K562 (cell line): ENCODE results near the gene FGF22. TPM values are rescaled to one million over a fixed set of nuclear protein-coding genes. Genes with fewer than 3 reads are reported as not detected.

ENCODE experiments used
- ATAC-seq: fragments of 200-7000 bp; cut with Tn5 transposase; 3 replicates; pipeline ENCODE4 v1.9.1; 2020; ENCODE audit warnings: moderate library complexity
- BruUV-seq: library from RNA; stranded (reverse); fragments of 400-500 nt; replicated peaks from 2 replicates; lab custom pipeline; 2021; lab: Mats Ljungman, UMichigan
- CTCF ChIA-PET: fragments of 300-600 bp; formaldehyde crosslinking; extraction: SDS; loops from one replicate; lab custom pipeline; 2021; ENCODE audit warnings: low intra/inter-chr PET ratio; lab: Yijun Ruan, JAX
- POLR2A ChIA-PET: fragments of 300-600, 350-650 bp; sonication (Branson Sonifier 250); formaldehyde crosslinking; extraction: SDS; loops from one replicate; lab custom pipeline; 2021; ENCODE audit warnings: antibody characterized with exemption, inconsistent platforms; lab: Yijun Ruan, JAX
- DNase-seq, 4 experiments: peaks; one replicate each; pipeline versions ENCODE4 v3.0.0 to v3.0.0-alpha.2; 2011 to 2018; ENCODE audit warnings: low spot score in 3 of 4, mixed read lengths in 3 of 4; ENCODE audit errors: extremely low read depth in 1 of 4
- FAIRE-seq: peaks from 2 replicates; lab custom pipeline; 2011; peaks lifted over from hg19 to GRCh38; lab: Jason Lieb, UNC
- H2AFZ ChIP-seq: 2 replicates; pipeline ENCODE4 v1.6.0; 2011; ENCODE audit warnings: low read depth, low read length, control low read depth, inconsistent platforms
- H3K27ac ChIP-seq: fragments of 200-600 bp; 3 replicates; pipeline ENCODE4 v1.8.0; 2011; ENCODE audit warnings: low read depth, mild to moderate bottlenecking, control low read depth, inconsistent platforms, low read length, moderate library complexity, mixed read lengths; ENCODE audit errors: extremely low read depth
- H3K27me3 ChIP-seq, 2 experiments: fragments of 300-600 bp in 1 of 2; 2 replicates in 1 of 2; 3 replicates in 1 of 2; pipeline versions ENCODE4 v1.6.0 to v1.8.0; 2011; ENCODE audit warnings: inconsistent platforms in 2 of 2, low read length in 2 of 2, mild to moderate bottlenecking in 1 of 2, mixed read lengths in 1 of 2, moderate library complexity in 1 of 2; ENCODE audit not compliant: control insufficient read depth in 2 of 2, insufficient read depth in 2 of 2
- H3K36me3 ChIP-seq: fragments of 300-600 bp; 3 replicates; pipeline ENCODE4 v1.8.0; 2011; ENCODE audit warnings: mild to moderate bottlenecking, low read length, inconsistent platforms; ENCODE audit not compliant: control insufficient read depth, insufficient read depth
- H3K4me1 ChIP-seq, 2 experiments: fragments of 200-600 bp in 1 of 2; replicated peaks in 1 of 2; 2 replicates in 1 of 2; 3 replicates in 1 of 2; pipeline versions ENCODE4 v1.5.1 to v1.8.0; 2011; ENCODE audit warnings: inconsistent platforms in 2 of 2, low read length in 2 of 2, mild to moderate bottlenecking in 1 of 2, mixed read lengths in 1 of 2, moderate library complexity in 1 of 2; ENCODE audit not compliant: control insufficient read depth in 2 of 2, insufficient read depth in 2 of 2
- H3K4me2 ChIP-seq: 2 replicates; pipeline ENCODE4 v1.6.1; 2011; ENCODE audit warnings: low read length, control low read depth, inconsistent platforms, mixed read lengths; ENCODE audit not compliant: insufficient read depth
- H3K4me3 ChIP-seq: fragments of 200-600 bp; sonication (generic), shearing (Covaris generic); 2 replicates; pipeline ENCODE4 v1.5.1; 2016; ENCODE audit warnings: control low read depth, inconsistent platforms
- H3K79me2 ChIP-seq: fragments of 200-600 bp; 3 replicates; pipeline ENCODE4 v1.8.0; 2011; ENCODE audit warnings: low read length, inconsistent platforms; ENCODE audit not compliant: control insufficient read depth, insufficient read depth
- H3K9ac ChIP-seq, 2 experiments: 2 replicates each; pipeline versions ENCODE4 v1.6.0 to v1.6.1; 2011; ENCODE audit warnings: low read depth in 2 of 2, low read length in 2 of 2, control low read depth in 1 of 2, inconsistent platforms in 1 of 2, mild to moderate bottlenecking in 1 of 2, mixed read lengths in 1 of 2; ENCODE audit not compliant: insufficient read depth in 1 of 2
- H3K9me1 ChIP-seq: one replicate; pipeline ENCODE4 v1.6.0; 2011; ENCODE audit warnings: inconsistent platforms, mild to moderate bottlenecking, low read length, moderate library complexity; ENCODE audit not compliant: control insufficient read depth, insufficient read depth
- H3K9me3 ChIP-seq: replicated peaks from 2 replicates; pipeline ENCODE4 v1.5.1; 2011; ENCODE audit warnings: low read depth, low read length, inconsistent platforms; ENCODE audit not compliant: control insufficient read depth, insufficient read depth
- H4K20me1 ChIP-seq: replicated peaks from 2 replicates; pipeline ENCODE4 v1.6.1; 2011; ENCODE audit warnings: low read length, inconsistent platforms, mixed read lengths; ENCODE audit not compliant: control insufficient read depth, insufficient read depth
- IRF2 ChIP-seq: sonication (generic); formaldehyde crosslinking; IDR thresholded peaks from 2 replicates; pipeline ENCODE4 v1.8.1; 2022; ENCODE audit warnings: mild to moderate bottlenecking, missing genetic modification reagents
- POLR2G ChIP-seq: fragments of 200-400 bp; formaldehyde crosslinking; IDR thresholded peaks from 2 replicates; pipeline ENCODE4 v1.6.1; 2017; ENCODE audit warnings: low read depth, mild to moderate bottlenecking, antibody characterized with exemption, low read length, moderate library complexity
- RBFOX2 ChIP-seq: fragments of 200-400 bp; formaldehyde crosslinking; IDR thresholded peaks from 2 replicates; pipeline ENCODE4 v1.6.1; 2017; ENCODE audit warnings: low read depth, mild to moderate bottlenecking, low read length, moderate library complexity
- SMAD1 ChIP-seq: fragments of 150-350 bp; IDR thresholded peaks from 2 replicates; pipeline ENCODE4 v1.6.1; 2014; ENCODE audit warnings: low read length, low read depth; ENCODE audit not compliant: partially characterized antibody
- SRSF7 ChIP-seq: fragments of 200-400 bp; formaldehyde crosslinking; optimal IDR thresholded peaks from 2 replicates; pipeline ENCODE3; 2017; ENCODE audit warnings: mild to moderate bottlenecking, low read depth, low read length
- THAP7 ChIP-seq: fragments of 250-450 bp; sonication (Bioruptor Pico); IDR thresholded peaks from 2 replicates; pipeline ENCODE4 v1.5.0; 2021
- TOE1 ChIP-seq, 2 experiments: fragments of 450-650 bp in 1 of 2; sonication (generic) in 1 of 2; formaldehyde crosslinking in 1 of 2; IDR thresholded peaks; 2 replicates each; pipeline versions ENCODE4 v1.7.1 to v1.8.0; 2016 to 2022; ENCODE audit warnings: borderline replicate concordance in 2 of 2, mild to moderate bottlenecking in 2 of 2, antibody characterized with exemption in 1 of 2, inconsistent platforms in 1 of 2, low read depth in 1 of 2, missing genetic modification reagents in 1 of 2, moderate library complexity in 1 of 2
- WGBS: fragments of 100-300 bp; shearing (Covaris generic); methylation state at CpG from one replicate; pipeline ENCODE4 v1.1.6; 2016; ENCODE audit warnings: low coverage, mixed read lengths; ENCODE audit not compliant: insufficient coverage; ENCODE audit errors: missing lambda C conversion rate; 5-methylcytosine and 5-hydroxymethylcytosine counted together
- in situ Hi-C: fragments of 300-500 bp; cut with MboI; formaldehyde crosslinking; loops from 4 replicates; pipeline ENCODE4 v1.15.0; 2018; ENCODE audit warnings: inconsistent platforms, mixed read lengths
- intact Hi-C: fragments of 100-400 bp; cut with micrococcal nuclease; formaldehyde crosslinking; loops from 2 replicates; pipeline ENCODE4 v1.14.2; 2022
- polyA plus RNA-seq, 8 experiments: library from polyadenylated mRNA; depleted of rRNA in 4 of 8; stranded (reverse) in 5 of 8; unstranded in 3 of 8; fragments of >200 nt; fragmentation: Nextera tagmentation in 2 of 8; fragmentation: Illumina TruSeq in 1 of 8; extraction: Ambion mirVana in 2 of 8; extraction: Trizol in 1 of 8; gene quantifications; 2 replicates each; pipeline versions ENCODE4 v1.2.1 to v1.2.3, GENCODE V29; 2011 to 2014; ENCODE audit warnings: inconsistent platforms in 1 of 8, missing spikeins in 1 of 8
- total RNA-seq, 7 experiments: library from RNA; depleted of rRNA in 6 of 7; stranded (reverse); fragments of >200 nt in 6 of 7; fragmentation: Illumina TruSeq in 2 of 7; extraction: Trizol in 2 of 7; gene quantifications; 2 replicates each; pipeline versions ENCODE4 v1.2.1 to v1.2.3, GENCODE V29; 2011 to 2021; ENCODE audit warnings: low replicate concordance in 1 of 7

FGF22 gene
- total and polyA plus RNA-seq, 9 of the 15 experiments (the other 6 are each of a cell fraction or from before 2014, with no cell fraction given) = 0.14 to 2.2 (median 0.86) TPM; not detected in 4

GRCh38 chr19:620166-620862 lies 19.4 kb upstream of the FGF22 start:
- H3K79me2 ChIP-seq = no peaks in the 10 kb centered on the region
- H3K4me2 ChIP-seq = no peak overlapping the region
- no peak for FAIRE-seq
- CTCF ChIA-PET = no interaction called here
- H3K4me1 ChIP-seq = peaks cover 0 to 14% of the 10 kb centered on the region in 2 experiments; a peak in 1 of 5 replicates
- POLR2A ChIA-PET = interaction anchor here (0.9 kb wide), 1 partner anchor 8 kb away, joined by 3 read pairs; no protein-coding TSS in a partner anchor
- H3K36me3 ChIP-seq = peaks cover 81% of the 10 kb centered on the region; the same call in 2 of the 3 replicates
- 96% methylated on average over 24 of the region's 51 CpGs for WGBS
- H3K9ac ChIP-seq = no peak overlapping the region
- H3K9me1 ChIP-seq = no peaks in the 10 kb centered on the region
- no peaks in the 10 kb centered on the region; the same call in 1 of the 2 replicates for H3K9me3 ChIP-seq
- DNase-seq = peak in 1 of 4 experiments; percentile 29
- no peak overlapping the region for H3K27ac ChIP-seq
- no peak for ATAC-seq
- no TSS peak for BruUV-seq
- in situ Hi-C loops = no loop called here
- intact Hi-C loops = no loop called here
- H4K20me1 ChIP-seq = no peaks in the 10 kb centered on the region
- TF ChIP-seq SMAD1 (no peak), RBFOX2 (peak; percentile 44; the same call in 1 of the 2 replicates), IRF2 (CRISPR knock-in tag) (no peak), THAP7 (CRISPR knock-in tag) (no peak), SRSF7 (no peak), TOE1 (IDR thresholded peaks at IDR 0.05; ENCODE audit: borderline replicate concordance) (no peak), TOE1 (CRISPR knock-in tag; IDR thresholded peaks at IDR 0.05; ENCODE audit: borderline replicate concordance, low read depth) (no peak), POLR2G (peak; percentile 54)
- H3K4me3 ChIP-seq = no peak overlapping the region
- no peak overlapping the region for H2AFZ ChIP-seq
- no peaks in the 10 kb centered on the region for H3K27me3 ChIP-seq
